HEK293T (cell line): Measurements from ENCODE around the gene PLA2G2D.

Source experiments
- CTCF ChIA-PET: fragments of 350-600 bp; formaldehyde crosslinking; extraction: SDS; loops from one replicate; lab custom pipeline; 2021; ENCODE audit warnings: antibody characterized with exemption, inconsistent platforms; lab: Yijun Ruan, JAX
- POLR2A ChIA-PET: fragments of 350-600 bp; formaldehyde crosslinking; extraction: SDS; loops from one replicate; lab custom pipeline; 2020; ENCODE audit warnings: antibody characterized with exemption, inconsistent platforms; lab: Yijun Ruan, JAX
- DNase-seq: peaks from one replicate; pipeline ENCODE4 v3.0.0; 2012; ENCODE audit warnings: mixed read lengths; ENCODE audit errors: extremely low spot score
- ARNT ChIP-seq: fragments of 450-650 bp; IDR thresholded peaks from 2 replicates; pipeline ENCODE4 v1.6.1; 2017; ENCODE audit warnings: mild to moderate bottlenecking
- BHLHE40 ChIP-seq: fragments of 450-650 bp; IDR thresholded peaks from 2 replicates; pipeline ENCODE4 v1.6.1; 2016; ENCODE audit warnings: mild to moderate bottlenecking, moderate library complexity, borderline replicate concordance
- CTBP1 ChIP-seq: fragments of 450-650 bp; IDR thresholded peaks from 2 replicates; pipeline ENCODE4 v1.6.1; 2016; ENCODE audit warnings: borderline replicate concordance
- ELF4 ChIP-seq: fragments of 450-650 bp; IDR thresholded peaks from 2 replicates; pipeline ENCODE4 v1.6.1; 2017; ENCODE audit warnings: antibody characterized with exemption
- FOXA1 ChIP-seq: fragments of 450-650 bp; IDR thresholded peaks from 2 replicates; pipeline ENCODE4 v1.6.1; 2016; ENCODE audit warnings: mild to moderate bottlenecking
- FOXK2 ChIP-seq: fragments of 450-650 bp; IDR thresholded peaks from 2 replicates; pipeline ENCODE4 v1.6.1; 2016; ENCODE audit warnings: mild to moderate bottlenecking
- FOXM1 ChIP-seq: fragments of 450-650 bp; IDR thresholded peaks from 2 replicates; pipeline ENCODE4 v1.6.1; 2017; ENCODE audit warnings: mild to moderate bottlenecking, borderline replicate concordance
- HDGF ChIP-seq: fragments of 450-650 bp; IDR thresholded peaks from 2 replicates; pipeline ENCODE4 v1.6.1; 2017; ENCODE audit warnings: antibody characterized with exemption, borderline replicate concordance
- L3MBTL2 ChIP-seq: fragments of 450-650 bp; conservative IDR thresholded peaks from 2 replicates; pipeline ENCODE4 v1.6.1; 2016; ENCODE audit warnings: mild to moderate bottlenecking
- LEF1 ChIP-seq: fragments of 450-650 bp; IDR thresholded peaks from 2 replicates; pipeline ENCODE4 v1.6.1; 2017; ENCODE audit warnings: mild to moderate bottlenecking, borderline replicate concordance
- NFRKB ChIP-seq: fragments of 450-650 bp; IDR thresholded peaks from 2 replicates; pipeline ENCODE4 v1.6.1; 2016; ENCODE audit warnings: mild to moderate bottlenecking, moderate library complexity
- SP1 ChIP-seq: fragments of 450-650 bp; IDR thresholded peaks from 2 replicates; pipeline ENCODE4 v1.6.1; 2017
- SUZ12 ChIP-seq: fragments of 450-650 bp; IDR thresholded peaks from 2 replicates; pipeline ENCODE4 v1.6.1; 2016; ENCODE audit warnings: mild to moderate bottlenecking
- TARDBP ChIP-seq: fragments of 450-650 bp; IDR thresholded peaks from 2 replicates; pipeline ENCODE4 v1.6.1; 2016
- ZNF384 ChIP-seq: fragments of 450-650 bp; IDR thresholded peaks from 2 replicates; pipeline ENCODE4 v1.6.1; 2016
- TF ChIP-seq, protein P1 (sequence below): fragments of 450-650 bp; IDR thresholded peaks from 2 replicates; pipeline ENCODE4 v1.6.1; 2016

PLA2G2D gene

DNA sequence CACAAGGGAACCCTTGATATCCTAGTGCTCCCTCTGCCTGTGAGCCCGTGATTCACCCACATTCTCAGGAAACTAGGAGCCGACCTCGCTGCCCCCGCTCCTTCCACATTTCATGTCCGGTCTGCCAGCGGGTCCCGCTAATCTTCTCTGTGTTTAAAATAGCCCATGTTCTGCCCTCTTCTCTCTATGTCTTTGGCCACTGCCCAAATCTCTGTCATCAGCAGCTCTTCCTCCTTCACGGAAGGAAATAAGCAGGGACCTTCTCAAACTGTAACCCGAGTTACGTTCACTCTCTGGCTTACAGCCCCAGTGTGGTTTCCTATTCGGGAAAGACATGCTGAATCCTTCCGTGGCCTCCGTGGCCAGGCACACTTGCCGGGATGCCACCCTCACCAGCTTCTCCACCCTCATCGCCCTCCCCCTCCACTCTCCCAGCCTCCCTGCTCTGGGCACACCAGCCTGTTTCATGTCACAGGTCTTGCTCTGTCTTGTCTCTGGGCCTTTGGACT, 45.4 kb upstream of the PLA2G2D start:
- CTCF ChIA-PET = no interaction called here
- POLR2A ChIA-PET = no interaction called here
- TF ChIP-seq ARNT (no peak), CTBP1 (no peak), L3MBTL2 (no peak), NFRKB (no peak), LEF1 (no peak), ELF4 (no peak), FOXM1 (no peak), SP1 (no peak), HDGF (no peak), SUZ12 (no peak), ZNF384 (no peak), BHLHE40 (no peak), FOXK2 (no peak), FOXA1 (no peak), TARDBP (no peak)
- TF ChIP-seq, protein P1, sequence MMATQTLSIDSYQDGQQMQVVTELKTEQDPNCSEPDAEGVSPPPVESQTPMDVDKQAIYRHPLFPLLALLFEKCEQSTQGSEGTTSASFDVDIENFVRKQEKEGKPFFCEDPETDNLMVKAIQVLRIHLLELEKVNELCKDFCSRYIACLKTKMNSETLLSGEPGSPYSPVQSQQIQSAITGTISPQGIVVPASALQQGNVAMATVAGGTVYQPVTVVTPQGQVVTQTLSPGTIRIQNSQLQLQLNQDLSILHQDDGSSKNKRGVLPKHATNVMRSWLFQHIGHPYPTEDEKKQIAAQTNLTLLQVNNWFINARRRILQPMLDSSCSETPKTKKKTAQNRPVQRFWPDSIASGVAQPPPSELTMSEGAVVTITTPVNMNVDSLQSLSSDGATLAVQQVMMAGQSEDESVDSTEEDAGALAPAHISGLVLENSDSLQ = no peak
- DNase-seq = no peak

GRCh38 chr1:20160034-20160433, 40.7 kb upstream of the PLA2G2D start:
- DNase-seq = no peak
- ChIA-PET POLR2A (no interaction called here), CTCF (no interaction called here)
- TF ChIP-seq ELF4 = no peak
- no peak for TF ChIP-seq LEF1
- TF ChIP-seq L3MBTL2 = no peak
- TF ChIP-seq FOXM1 = no peak
- TF ChIP-seq NFRKB = no peak
- TF ChIP-seq SUZ12 = no peak
- TF ChIP-seq, protein P1 = no peak
- no peak for TF ChIP-seq CTBP1
- TF ChIP-seq TARDBP = no peak
- TF ChIP-seq SP1 = no peak
- no peak for TF ChIP-seq ZNF384
- TF ChIP-seq ARNT = no peak
- no peak for TF ChIP-seq BHLHE40
- no peak for TF ChIP-seq FOXA1
- no peak for TF ChIP-seq FOXK2

GRCh38 chr1:20158358-20159070, 39.2 kb upstream of the PLA2G2D start:
- TF ChIP-seq FOXA1 (no peak), BHLHE40 (no peak), FOXM1 (no peak), CTBP1 (no peak), L3MBTL2 (no peak), TARDBP (no peak)
- ChIA-PET CTCF (interaction anchor here (0.7 kb wide), 1 partner anchor 184 kb away, joined by 3 read pairs; no protein-coding TSS in a partner anchor), POLR2A (no interaction called here)
- DNase-seq = no peak

DNA sequence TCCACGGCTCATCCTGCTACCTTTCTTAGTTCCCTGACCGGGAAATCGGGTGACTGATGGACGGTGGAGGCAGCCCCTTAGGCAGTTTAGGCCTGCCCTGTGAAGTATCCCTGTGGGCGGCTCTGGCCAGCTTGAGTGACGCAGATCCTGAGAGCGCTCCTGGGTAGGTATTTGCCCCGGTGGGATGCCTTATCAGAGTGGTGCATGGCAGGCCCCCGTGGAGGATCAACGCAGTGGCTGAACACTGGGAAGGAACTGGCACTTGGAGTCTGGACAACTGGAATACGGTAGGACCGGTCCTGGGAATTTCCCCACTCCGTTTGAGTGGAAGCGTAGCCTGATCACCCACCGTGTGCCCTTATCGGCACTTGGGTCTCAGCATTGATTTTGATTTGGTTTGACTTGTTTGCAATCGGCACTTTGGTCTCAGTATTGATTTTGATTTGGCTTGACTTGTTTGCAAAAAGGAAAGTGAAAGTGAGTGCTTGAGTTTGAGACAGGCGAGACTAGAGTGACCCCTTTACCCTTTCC, 35.0 kb upstream of the PLA2G2D start:
- TF ChIP-seq LEF1 (no peak), CTBP1 (no peak), FOXM1 (no peak), HDGF (no peak), ARNT (no peak), SP1 (no peak), FOXK2 (no peak), TARDBP (no peak), SUZ12 (no peak), ZNF384 (no peak), NFRKB (no peak), FOXA1 (no peak), ELF4 (no peak), L3MBTL2 (no peak), BHLHE40 (no peak)
- TF ChIP-seq, protein P1 = no peak
- ChIA-PET CTCF (no interaction called here), POLR2A (no interaction called here)
- DNase-seq = no peak

- no peak for TF ChIP-seq FOXK2
- TF ChIP-seq BHLHE40 = no peak
- no peak for TF ChIP-seq LEF1
- no peak for TF ChIP-seq SUZ12
- no peak for TF ChIP-seq ELF4
- no peak for DNase-seq
- CTCF ChIA-PET = no interaction called here
- POLR2A ChIA-PET = no interaction called here
These were observed 33.7 kb upstream of the PLA2G2D start for GRCh38 chr1:20153000-20153418.

DNA sequence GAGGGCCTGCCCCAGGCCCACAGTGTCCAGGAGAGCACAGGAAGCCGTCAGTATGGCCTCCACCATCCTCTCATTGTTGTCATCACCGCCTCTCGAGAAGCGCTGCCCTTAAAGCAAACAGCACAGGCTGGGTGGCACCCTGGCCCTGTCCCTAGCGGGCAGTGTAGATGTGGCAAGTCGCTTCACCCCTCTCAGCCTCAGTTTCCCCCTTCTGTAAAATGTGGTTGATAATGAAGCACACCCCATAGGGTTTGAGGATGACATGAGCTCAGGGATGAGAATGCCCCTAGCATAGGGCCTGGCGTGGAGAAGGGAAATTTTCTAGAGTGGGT, 33.2 kb upstream of the PLA2G2D start:
- ChIA-PET CTCF (interaction anchor here (0.7 to 1.0 kb wide), 3 partner anchors 9 to 278 kb away, joined by 3 read pairs; no protein-coding TSS in a partner anchor), POLR2A (no interaction called here)
- DNase-seq = no peak
- TF ChIP-seq FOXA1 (no peak), NFRKB (no peak), FOXK2 (no peak), ELF4 (no peak), HDGF (no peak), TARDBP (no peak), ARNT (no peak), CTBP1 (no peak), BHLHE40 (no peak), ZNF384 (no peak)
- TF ChIP-seq, protein P1 = no peak
